Measurements from ENCODE around the gene SLAMF1.

SLAMF1 gene

DNA sequence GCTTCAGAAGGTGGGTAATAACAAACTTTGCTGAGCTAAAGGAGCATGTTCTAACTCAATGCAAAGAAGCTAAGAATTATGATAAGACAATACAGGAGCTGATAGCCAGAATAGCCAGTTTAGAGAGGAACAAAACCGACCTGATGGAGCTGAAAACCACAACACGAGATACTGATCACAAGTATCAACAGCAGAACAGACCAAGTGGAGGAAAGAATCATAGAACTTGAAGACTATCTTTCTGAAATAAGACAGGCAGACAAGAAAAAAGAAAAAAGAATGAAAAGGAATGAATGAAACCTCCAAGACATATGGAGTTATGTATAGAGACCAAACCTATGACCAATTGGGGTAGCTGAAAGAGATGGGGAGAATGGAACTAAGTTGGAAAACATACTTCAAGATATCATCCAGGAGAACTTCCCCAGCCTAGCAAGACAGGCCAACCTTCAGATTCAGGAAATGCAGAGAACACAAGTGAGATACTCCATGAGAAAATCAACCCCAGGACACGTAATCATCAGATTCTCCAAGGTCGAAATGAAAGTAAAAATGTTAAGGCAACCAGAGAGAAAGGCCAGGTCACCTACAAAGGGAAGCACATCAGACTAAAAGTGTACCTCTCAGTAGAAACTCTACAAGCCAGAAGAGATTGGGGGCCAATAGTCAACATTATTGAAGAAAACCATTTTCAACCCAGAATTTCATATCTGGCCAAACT, 88.0 kb downstream of the SLAMF1 start:
- DNase-seq = peak; percentile 42

Data from GF-D8 (cell line).